Skin of body (tissue), 2 donors: ENCODE results near the gene ADORA2A. TPM values are rescaled to one million over a fixed set of nuclear protein-coding genes. Genes with fewer than 3 reads are reported as not detected.
A peak's percentile ranks its signal among the peaks of the same experiment; 100 is the strongest.

Experiments
- DNase-seq: peaks from one replicate; lab custom pipeline; 2025; lab: John Stamatoyannopoulos, UW
- total RNA-seq: library from RNA; depleted of rRNA; stranded (reverse); fragments of >200 nt; gene quantifications from one replicate; pipeline ENCODE4 v1.2.3, GENCODE V29; 2014

Gene ADORA2A
- total RNA-seq, 1 donor from 2014 or later, result 2.7 TPM

GRCh38 chr22:24403346-24403745 lies 24.1 kb upstream of the ADORA2A start:
- DNase-seq, result no peak

GRCh38 chr22:24404561-24405275 lies 22.7 kb upstream of the ADORA2A start:
- no peak for DNase-seq

- DNase-seq, result no peak
Measured at GRCh38 chr22:24405631-24406321, 21.6 kb upstream of the ADORA2A start.

- peak; percentile 21 for DNase-seq
Measured at GRCh38 chr22:24406322-24407277, 20.8 kb upstream of the ADORA2A start.

GRCh38 chr22:24407278-24407665 lies 20.1 kb upstream of the ADORA2A start:
- DNase-seq, result no peak

GRCh38 chr22:24407884-24408283 lies 19.5 kb upstream of the ADORA2A start:
- no peak for DNase-seq

- DNase-seq, result no peak
Measured at GRCh38 chr22:24408630-24409029, 18.8 kb upstream of the ADORA2A start.

GRCh38 chr22:24409707-24410106 lies 17.7 kb upstream of the ADORA2A start:
- no peak for DNase-seq

GRCh38 chr22:24410110-24410856 lies 17.1 kb upstream of the ADORA2A start:
- DNase-seq, result no peak

- no peak for DNase-seq
Measured at GRCh38 chr22:24411256-24412004, 16.0 kb upstream of the ADORA2A start.

- no peak for DNase-seq
Measured at GRCh38 chr22:24412274-24412673, 15.1 kb upstream of the ADORA2A start.

- no peak for DNase-seq
Measured at GRCh38 chr22:24413271-24413670, 14.1 kb upstream of the ADORA2A start.

- no peak for DNase-seq
Measured at GRCh38 chr22:24413736-24414385, 13.5 kb upstream of the ADORA2A start.

GRCh38 chr22:24414523-24414922 lies 12.9 kb upstream of the ADORA2A start:
- DNase-seq, result no peak

- no peak for DNase-seq
Measured at GRCh38 chr22:24414984-24415945, 12.1 kb upstream of the ADORA2A start.

GRCh38 chr22:24416095-24416494 lies 11.3 kb upstream of the ADORA2A start:
- DNase-seq, result no peak

GRCh38 chr22:24416611-24417010 lies 10.8 kb upstream of the ADORA2A start:
- DNase-seq, result no peak

- no peak for DNase-seq
Measured at GRCh38 chr22:24417200-24417599, 10.2 kb upstream of the ADORA2A start.
